CD8-positive, alpha-beta memory T cell (primary cell): Measurements from ENCODE around the gene RAB5A. TPM values are rescaled to one million over a fixed set of nuclear protein-coding genes. Genes with fewer than 3 reads are reported as not detected.

Experiments
- polyA plus RNA-seq: library from polyadenylated mRNA; unstranded; fragments of 300-500 nt; fragmentation: Illumina TruSeq; gene quantifications from one replicate; pipeline ENCODE4 v1.2.3, GENCODE V29; 2021
- total RNA-seq, 2 experiments: library from RNA; stranded (reverse); gene quantifications; one replicate each; pipeline ENCODE4 v1.2.3, GENCODE V29; 2021

Gene RAB5A
- total and polyA plus RNA-seq, 3 experiments from 2014 or later, result 46.4 to 75.3 (median 68.6) TPM

Other genes starting within 250 kb of the RAB5A start
- 1 to 10 TPM in 1 of 2 experiments, under 1 TPM in 1; 0.39 to 1.3 TPM for gene EFHB, start 12.9 kb upstream of the RAB5A start, total RNA-seq
- gene EFHB, start 12.9 kb upstream of the RAB5A start, polyA plus RNA-seq, result not detected
- not detected for gene PP2D1, start 65.2 kb downstream of the RAB5A start, total RNA-seq
- gene PP2D1, start 65.2 kb downstream of the RAB5A start, polyA plus RNA-seq, result 0.46 TPM
- 10 to 100 TPM; 48.7 to 48.8 TPM for gene KAT2B, start 93.3 kb downstream of the RAB5A start, total RNA-seq
- gene KAT2B, start 93.3 kb downstream of the RAB5A start, polyA plus RNA-seq, result 5.8 TPM
- 10 to 100 TPM; 15.6 to 19.4 TPM for gene SGO1, start 239.1 kb downstream of the RAB5A start, total RNA-seq
- 0.86 TPM for gene SGO1, start 239.1 kb downstream of the RAB5A start, polyA plus RNA-seq